ENCODE results near the gene NDUFB7.

- TF ChIP-seq CTCF (IDR thresholded peaks at IDR 0.05; ENCODE audit: low read length): no peak
- TF ChIP-seq EZH2 (optimal IDR thresholded peaks at IDR 0.05; ENCODE audit: low read depth, low read length): no peak
Observed at GRCh38 chr19:14554382-14554812, 17.5 kb downstream of the NDUFB7 start.

Data from MM.1S (cell line).